GM12878 (cell line): ENCODE results near the gene SCYGR1. TPM values are rescaled to one million over a fixed set of nuclear protein-coding genes. Genes with fewer than 3 reads are reported as not detected.

Experiments
- ATAC-seq: fragments of 200-7000 bp; cut with Tn5 transposase; 3 replicates; pipeline ENCODE4 v1.9.1; 2020; ENCODE audit warnings: mild to moderate bottlenecking, moderate library complexity
- BruUV-seq: library from RNA; stranded (reverse); fragments of 400-500 nt; replicated peaks from 2 replicates; lab custom pipeline; 2021; lab: Mats Ljungman, UMichigan
- CTCF ChIA-PET: fragments of 300-600 bp; sonication (Branson Sonifier 250); formaldehyde crosslinking; extraction: SDS; loops from one replicate; lab custom pipeline; 2021; ENCODE audit warnings: inconsistent platforms; lab: Yijun Ruan, JAX
- POLR2A ChIA-PET: fragments of 350-600 bp; formaldehyde crosslinking; extraction: SDS; loops from one replicate; lab custom pipeline; 2021; ENCODE audit warnings: inconsistent platforms; lab: Charles Lee
- RAD21 ChIA-PET: fragments of 300-600 bp; sonication (Branson Sonifier 250); formaldehyde crosslinking; loops from one replicate; lab custom pipeline; 2023; ENCODE audit warnings: antibody characterized with exemption; ENCODE audit not compliant: unreplicated experiment; lab: Charles Lee
- SMC1A ChIA-PET: fragments of 300-600 bp; sonication (Branson Sonifier 250); formaldehyde crosslinking; loops from one replicate; lab custom pipeline; 2023; ENCODE audit not compliant: unreplicated experiment, uncharacterized antibody; lab: Charles Lee
- DNase-seq: peaks from one replicate; pipeline ENCODE4 v3.0.0-alpha.2; 2011; ENCODE audit warnings: low read depth, low spot score
- FAIRE-seq: peaks from 3 replicates; lab custom pipeline; 2011; peaks lifted over from hg19 to GRCh38; lab: Jason Lieb, UNC
- H2AFZ ChIP-seq: 2 replicates; pipeline ENCODE4 v1.6.0; 2011; ENCODE audit warnings: low read depth, low read length, control low read depth; ENCODE audit not compliant: control insufficient read depth
- H3K27ac ChIP-seq: 2 replicates; pipeline ENCODE4 v1.5.1; 2011; ENCODE audit warnings: control low read depth; ENCODE audit not compliant: control insufficient read depth, insufficient read depth
- H3K27me3 ChIP-seq, 2 experiments: replicated peaks in 1 of 2; 2 replicates each; pipeline versions ENCODE4 v1.6.0 to v1.6.1; 2011; ENCODE audit warnings: low read length in 1 of 2; ENCODE audit not compliant: control insufficient read depth in 2 of 2, insufficient read depth in 2 of 2
- H3K36me3 ChIP-seq, 2 experiments: 2 replicates each; pipeline ENCODE4 v1.5.1; 2011; ENCODE audit warnings: low read length in 1 of 2; ENCODE audit not compliant: control insufficient read depth in 2 of 2, insufficient read depth in 2 of 2
- H3K4me1 ChIP-seq: 2 replicates; pipeline ENCODE4 v1.6.1; 2011; ENCODE audit warnings: mild to moderate bottlenecking, low read length, moderate library complexity, mixed read lengths; ENCODE audit not compliant: control insufficient read depth, insufficient read depth
- H3K4me2 ChIP-seq: 2 replicates; pipeline ENCODE4 v1.6.0; 2011; ENCODE audit warnings: control low read depth; ENCODE audit not compliant: control insufficient read depth, insufficient read depth
- H3K4me3 ChIP-seq: fragments of 200-600 bp; sonication (generic); 2 replicates; pipeline ENCODE4 v1.5.1; 2016
- H3K79me2 ChIP-seq: 2 replicates; pipeline ENCODE4 v1.6.0; 2011; ENCODE audit warnings: low read length; ENCODE audit not compliant: control insufficient read depth, insufficient read depth
- H3K9ac ChIP-seq: 2 replicates; pipeline ENCODE4 v1.8.0; 2011; ENCODE audit warnings: low read length, control low read depth, mixed read lengths; ENCODE audit not compliant: control insufficient read depth, insufficient read depth
- H3K9me3 ChIP-seq: replicated peaks from 3 replicates; pipeline ENCODE4 v1.5.1; 2011; ENCODE audit warnings: mild to moderate bottlenecking, low read length; ENCODE audit not compliant: control insufficient read depth, insufficient read depth
- H4K20me1 ChIP-seq: 2 replicates; pipeline ENCODE4 v1.6.0; 2011; ENCODE audit not compliant: control insufficient read depth, insufficient read depth
- HDGF ChIP-seq: fragments of 450-650 bp; IDR thresholded peaks from 2 replicates; pipeline ENCODE4 v1.6.1; 2016; ENCODE audit warnings: antibody characterized with exemption
- KAT2A ChIP-seq: conservative IDR thresholded peaks from 2 replicates; pipeline ENCODE4 v1.6.1; 2011; ENCODE audit warnings: low read depth, low read length; ENCODE audit not compliant: control insufficient read depth
- NFXL1 ChIP-seq: fragments of 450-650 bp; IDR thresholded peaks from 2 replicates; pipeline ENCODE4 v1.6.1; 2017; ENCODE audit warnings: antibody characterized with exemption, mild to moderate bottlenecking, borderline replicate concordance
- PML ChIP-seq: IDR thresholded peaks from 2 replicates; pipeline ENCODE4 v1.6.1; 2012; ENCODE audit warnings: low read length, inconsistent platforms
- SMAD5 ChIP-seq: IDR thresholded peaks from 2 replicates; pipeline ENCODE4 v1.6.1; 2016; ENCODE audit warnings: antibody characterized with exemption, low read depth
- SPI1 ChIP-seq: IDR thresholded peaks from 2 replicates; pipeline ENCODE4 v1.6.1; 2011; ENCODE audit warnings: low read depth, mild to moderate bottlenecking, low read length, moderate library complexity, borderline replicate concordance; ENCODE audit not compliant: insufficient read depth
- ZZZ3 ChIP-seq: IDR thresholded peaks from 2 replicates; pipeline ENCODE4 v1.6.1; 2011; ENCODE audit warnings: low read depth; ENCODE audit not compliant: control insufficient read depth, insufficient read length
- WGBS: methylation state at CpG from one replicate; pipeline ENCODE4 v1.1.6; 2016; ENCODE audit warnings: low lambda C conversion rate; ENCODE audit not compliant: insufficient replicate concordance, insufficient coverage; ENCODE audit errors: missing lambda C conversion rate; 5-methylcytosine and 5-hydroxymethylcytosine counted together
- in situ Hi-C: fragments of 300-500 bp; cut with MboI; formaldehyde crosslinking; loops from 9 replicates; pipeline ENCODE4 v1.14.3; 2018; ENCODE audit warnings: mixed read lengths
- intact Hi-C: fragments of 100-400 bp; cut with micrococcal nuclease; formaldehyde crosslinking; loops from one replicate; pipeline ENCODE4 v1.14.2; 2022; ENCODE audit not compliant: unreplicated experiment
- polyA plus RNA-seq, 11 experiments: library from polyadenylated mRNA; depleted of rRNA in 4 of 11; unstranded in 6 of 11; stranded (reverse) in 5 of 11; fragments of >200 nt; fragmentation: Nextera tagmentation in 4 of 11; fragmentation: Illumina TruSeq in 1 of 11; extraction: Ambion mirVana in 4 of 11; extraction: Trizol in 1 of 11; gene quantifications; 1 replicate in 1 of 11; 2 replicates in 10 of 11; pipeline versions ENCODE4 v1.2.1 to v1.2.3, GENCODE V29; 2011 to 2016; ENCODE audit warnings: inconsistent platforms in 2 of 11, missing spikeins in 2 of 11, low read depth in 1 of 11
- total RNA-seq, 4 experiments: library from RNA; depleted of rRNA in 3 of 4; stranded (reverse); fragments of >200 nt in 3 of 4; fragmentation: Illumina TruSeq in 1 of 4; extraction: Trizol in 1 of 4; gene quantifications; 2 replicates each; pipeline versions ENCODE4 v1.2.1 to v1.2.3, GENCODE V29; 2013 to 2021
- TF ChIP-seq, protein P1 (sequence below): IDR thresholded peaks from 2 replicates; pipeline ENCODE4 v1.6.1; 2012; ENCODE audit warnings: low read depth, low read length, improper control_type of control experiment
- TF ChIP-seq, protein P2 (sequence below): fragments of 450-650 bp; IDR thresholded peaks from 2 replicates; pipeline ENCODE4 v1.6.1; 2017; ENCODE audit warnings: mild to moderate bottlenecking, low read depth, inconsistent platforms; ENCODE audit not compliant: poor library complexity, severe bottlenecking

The SCYGR1 gene
- total and polyA plus RNA-seq, 10 of the 15 experiments (the other 5 are each of a cell fraction or from before 2014, with no cell fraction given): not detected

DNA sequence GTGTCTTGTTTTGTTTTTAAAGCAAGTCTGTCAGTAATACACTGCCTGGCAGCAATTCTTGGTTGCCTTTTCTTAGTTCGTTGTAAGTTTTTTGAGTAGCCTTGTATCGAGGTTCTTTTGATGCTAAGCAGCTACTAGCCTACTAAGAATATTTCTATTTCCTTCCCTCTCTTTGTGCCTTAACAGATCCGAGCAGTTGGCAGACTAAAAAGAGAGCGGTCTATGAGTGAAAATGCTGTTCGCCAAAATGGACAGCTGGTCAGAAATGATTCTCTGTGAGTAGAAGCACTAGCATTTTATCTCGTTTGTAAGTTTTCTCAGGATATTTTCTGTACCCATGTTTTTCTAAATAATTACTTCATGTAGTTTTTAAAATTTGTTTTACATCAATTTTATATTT lies 47.6 kb downstream of the SCYGR1 start:
- Histone ChIP-seq H3K4me1 (no peaks in the 10 kb centered on the region), H3K4me2 (no peak overlapping the region), H3K27ac (no peak overlapping the region), H4K20me1 (no peaks in the 10 kb centered on the region), H3K27me3 (no peaks in the 10 kb centered on the region), H3K9me3 (no peaks in the 10 kb centered on the region), H3K79me2 (no peaks in the 10 kb centered on the region; the same call in 1 of the 2 replicates), H3K4me3 (no peak overlapping the region), H3K36me3 (peaks cover 0 to 14% of the 10 kb centered on the region in 2 experiments; a peak in 3 of 4 replicates), H3K9ac (no peak overlapping the region), H2AFZ (no peak overlapping the region)
- intact Hi-C loops: no loop called here
- no peak for ATAC-seq
- DNase-seq: no peak
- no peak for FAIRE-seq
- ChIA-PET POLR2A (no interaction called here), CTCF (interaction anchor here (1.0 to 1.8 kb wide), 4 partner anchors 8 to 101 kb away, joined by 3 to 6 read pairs (median 4); no protein-coding TSS in a partner anchor), SMC1A (no interaction called here), RAD21 (no interaction called here)
- BruUV-seq: no TSS peak
- in situ Hi-C loops: no loop called here
- WGBS: 81% methylated on average over 6 of the region's 6 CpGs
- TF ChIP-seq ZZZ3 (no peak), HDGF (no peak)

DNA sequence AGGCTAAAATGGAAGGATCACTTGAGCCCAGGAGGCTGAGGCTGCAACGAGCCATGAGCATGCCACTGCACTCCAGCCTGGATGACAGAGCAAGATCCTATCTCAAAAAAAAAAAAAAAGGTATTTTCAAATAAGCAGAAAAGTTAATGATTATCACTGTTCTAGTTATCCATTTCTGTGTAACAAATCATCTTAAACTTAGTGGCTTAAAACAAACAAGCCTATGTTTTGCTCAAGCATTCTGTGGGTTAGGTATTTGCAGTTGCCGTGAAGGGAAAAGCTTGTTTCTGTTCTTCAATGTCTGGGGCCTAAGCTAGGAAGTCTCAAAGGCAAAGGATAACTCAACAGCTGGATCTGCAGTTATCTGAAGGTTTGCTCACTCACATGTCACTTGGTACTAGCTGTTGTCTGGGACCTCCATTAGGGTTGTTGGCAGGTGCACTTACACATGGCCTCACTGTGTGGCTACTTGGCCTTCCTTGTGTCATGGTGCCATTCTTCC lies 48.6 kb downstream of the SCYGR1 start:
- H3K9ac ChIP-seq: no peak overlapping the region
- intact Hi-C loops: no loop called here
- no peak overlapping the region for H3K4me3 ChIP-seq
- ChIA-PET SMC1A (interaction anchor here (1.3 kb wide), 1 partner anchor 12 kb away, joined by 3 read pairs; no protein-coding TSS in a partner anchor), CTCF (interaction anchor here (0.5 to 1.8 kb wide), 5 partner anchors 9 to 847 kb away, joined by 3 to 6 read pairs (median 5); no protein-coding TSS in a partner anchor), RAD21 (interaction anchor here (0.7 to 1.0 kb wide), 2 partner anchors 11 to 21 kb away, joined by 3 read pairs; no protein-coding TSS in a partner anchor), POLR2A (interaction anchor here (0.7 to 0.8 kb wide), 3 partner anchors 10 to 245 kb away, joined by 3 to 5 read pairs (median 3); no protein-coding TSS in a partner anchor)
- H3K4me2 ChIP-seq: no peak overlapping the region
- H2AFZ ChIP-seq: no peak overlapping the region
- ATAC-seq (peak; percentile 39), FAIRE-seq (no peak), DNase-seq (no peak)
- TF ChIP-seq PML: no peak
- TF ChIP-seq, protein P1, sequence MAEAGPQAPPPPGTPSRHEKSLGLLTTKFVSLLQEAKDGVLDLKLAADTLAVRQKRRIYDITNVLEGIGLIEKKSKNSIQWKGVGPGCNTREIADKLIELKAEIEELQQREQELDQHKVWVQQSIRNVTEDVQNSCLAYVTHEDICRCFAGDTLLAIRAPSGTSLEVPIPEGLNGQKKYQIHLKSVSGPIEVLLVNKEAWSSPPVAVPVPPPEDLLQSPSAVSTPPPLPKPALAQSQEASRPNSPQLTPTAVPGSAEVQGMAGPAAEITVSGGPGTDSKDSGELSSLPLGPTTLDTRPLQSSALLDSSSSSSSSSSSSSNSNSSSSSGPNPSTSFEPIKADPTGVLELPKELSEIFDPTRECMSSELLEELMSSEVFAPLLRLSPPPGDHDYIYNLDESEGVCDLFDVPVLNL: no peak
- TF ChIP-seq, protein P2, sequence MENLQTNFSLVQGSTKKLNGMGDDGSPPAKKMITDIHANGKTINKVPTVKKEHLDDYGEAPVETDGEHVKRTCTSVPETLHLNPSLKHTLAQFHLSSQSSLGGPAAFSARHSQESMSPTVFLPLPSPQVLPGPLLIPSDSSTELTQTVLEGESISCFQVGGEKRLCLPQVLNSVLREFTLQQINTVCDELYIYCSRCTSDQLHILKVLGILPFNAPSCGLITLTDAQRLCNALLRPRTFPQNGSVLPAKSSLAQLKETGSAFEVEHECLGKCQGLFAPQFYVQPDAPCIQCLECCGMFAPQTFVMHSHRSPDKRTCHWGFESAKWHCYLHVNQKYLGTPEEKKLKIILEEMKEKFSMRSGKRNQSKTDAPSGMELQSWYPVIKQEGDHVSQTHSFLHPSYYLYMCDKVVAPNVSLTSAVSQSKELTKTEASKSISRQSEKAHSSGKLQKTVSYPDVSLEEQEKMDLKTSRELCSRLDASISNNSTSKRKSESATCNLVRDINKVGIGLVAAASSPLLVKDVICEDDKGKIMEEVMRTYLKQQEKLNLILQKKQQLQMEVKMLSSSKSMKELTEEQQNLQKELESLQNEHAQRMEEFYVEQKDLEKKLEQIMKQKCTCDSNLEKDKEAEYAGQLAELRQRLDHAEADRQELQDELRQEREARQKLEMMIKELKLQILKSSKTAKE: no peak
- no peak for TF ChIP-seq SMAD5
- TF ChIP-seq SPI1: no peak
- no peak for TF ChIP-seq KAT2A
- TF ChIP-seq NFXL1: no peak
- in situ Hi-C loops: no loop called here
- H3K27ac ChIP-seq: no peak overlapping the region
- no TSS peak for BruUV-seq
- no peaks in the 10 kb centered on the region for H3K4me1 ChIP-seq
- no peaks in the 10 kb centered on the region for H3K9me3 ChIP-seq
- peaks cover 0 to 24% of the 10 kb centered on the region in 2 experiments; a peak in 3 of 4 replicates for H3K36me3 ChIP-seq
- no peaks in the 10 kb centered on the region; the same call in 1 of the 2 replicates for H3K79me2 ChIP-seq
- WGBS: 100% methylated on average over 2 of the region's 2 CpGs
- H4K20me1 ChIP-seq: no peaks in the 10 kb centered on the region
- H3K27me3 ChIP-seq: no peaks in the 10 kb centered on the region
